ENCODE results near the gene TRIM59. TPM values are rescaled to one million over a fixed set of nuclear protein-coding genes. Genes with fewer than 3 reads are reported as not detected.

Gene TRIM59
- total RNA-seq, 1 donor from 2014 or later, result 23.0 TPM

DNA sequence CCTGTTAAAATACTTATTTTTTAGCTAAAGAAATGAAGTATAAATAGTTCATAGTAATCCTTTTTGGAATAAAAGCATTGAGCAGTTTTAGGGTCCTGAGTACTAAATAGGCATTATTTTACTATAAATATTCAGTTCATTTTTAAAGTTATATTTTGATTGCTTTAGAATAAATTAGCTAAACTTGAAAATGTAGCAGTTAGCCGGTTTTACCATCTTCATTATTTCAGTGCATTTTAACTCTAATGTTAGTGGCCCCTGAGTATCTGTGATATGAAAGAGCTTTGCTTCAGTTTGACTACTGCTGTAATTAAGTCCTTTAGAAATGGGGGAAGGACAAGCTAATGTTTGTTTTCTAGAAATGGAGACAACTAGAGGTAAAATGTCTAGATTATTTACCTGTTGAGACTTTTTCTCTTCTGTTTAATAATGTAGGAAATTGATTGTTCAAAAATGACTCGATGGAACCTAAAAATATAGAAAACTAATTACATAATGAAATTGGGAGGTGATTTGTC is 46.5 kb downstream of the TRIM59 start:
- H3K4me3 Mint-ChIP-seq, result peak overlapping the region; percentile 51
- H3K27ac Mint-ChIP-seq, result peak overlapping the region; percentile 67
- no peaks in the 10 kb centered on the region for H3K27me3 Mint-ChIP-seq (ENCODE audit: low read depth)
- H3K9me3 Mint-ChIP-seq, result no peaks in the 10 kb centered on the region
- H3K4me1 Mint-ChIP-seq, result peaks cover 40% of the 10 kb centered on the region
- DNase-seq (ENCODE audit: low spot score in 2 of 2, unreplicated experiment in 2 of 2), result no peak
- TF ChIP-seq, protein P1, sequence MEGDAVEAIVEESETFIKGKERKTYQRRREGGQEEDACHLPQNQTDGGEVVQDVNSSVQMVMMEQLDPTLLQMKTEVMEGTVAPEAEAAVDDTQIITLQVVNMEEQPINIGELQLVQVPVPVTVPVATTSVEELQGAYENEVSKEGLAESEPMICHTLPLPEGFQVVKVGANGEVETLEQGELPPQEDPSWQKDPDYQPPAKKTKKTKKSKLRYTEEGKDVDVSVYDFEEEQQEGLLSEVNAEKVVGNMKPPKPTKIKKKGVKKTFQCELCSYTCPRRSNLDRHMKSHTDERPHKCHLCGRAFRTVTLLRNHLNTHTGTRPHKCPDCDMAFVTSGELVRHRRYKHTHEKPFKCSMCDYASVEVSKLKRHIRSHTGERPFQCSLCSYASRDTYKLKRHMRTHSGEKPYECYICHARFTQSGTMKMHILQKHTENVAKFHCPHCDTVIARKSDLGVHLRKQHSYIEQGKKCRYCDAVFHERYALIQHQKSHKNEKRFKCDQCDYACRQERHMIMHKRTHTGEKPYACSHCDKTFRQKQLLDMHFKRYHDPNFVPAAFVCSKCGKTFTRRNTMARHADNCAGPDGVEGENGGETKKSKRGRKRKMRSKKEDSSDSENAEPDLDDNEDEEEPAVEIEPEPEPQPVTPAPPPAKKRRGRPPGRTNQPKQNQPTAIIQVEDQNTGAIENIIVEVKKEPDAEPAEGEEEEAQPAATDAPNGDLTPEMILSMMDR (IDR thresholded peaks at IDR 0.05; ENCODE audit: unreplicated experiment), result no peak
- peaks cover 2% of the 10 kb centered on the region for H3K36me3 Mint-ChIP-seq

DNA sequence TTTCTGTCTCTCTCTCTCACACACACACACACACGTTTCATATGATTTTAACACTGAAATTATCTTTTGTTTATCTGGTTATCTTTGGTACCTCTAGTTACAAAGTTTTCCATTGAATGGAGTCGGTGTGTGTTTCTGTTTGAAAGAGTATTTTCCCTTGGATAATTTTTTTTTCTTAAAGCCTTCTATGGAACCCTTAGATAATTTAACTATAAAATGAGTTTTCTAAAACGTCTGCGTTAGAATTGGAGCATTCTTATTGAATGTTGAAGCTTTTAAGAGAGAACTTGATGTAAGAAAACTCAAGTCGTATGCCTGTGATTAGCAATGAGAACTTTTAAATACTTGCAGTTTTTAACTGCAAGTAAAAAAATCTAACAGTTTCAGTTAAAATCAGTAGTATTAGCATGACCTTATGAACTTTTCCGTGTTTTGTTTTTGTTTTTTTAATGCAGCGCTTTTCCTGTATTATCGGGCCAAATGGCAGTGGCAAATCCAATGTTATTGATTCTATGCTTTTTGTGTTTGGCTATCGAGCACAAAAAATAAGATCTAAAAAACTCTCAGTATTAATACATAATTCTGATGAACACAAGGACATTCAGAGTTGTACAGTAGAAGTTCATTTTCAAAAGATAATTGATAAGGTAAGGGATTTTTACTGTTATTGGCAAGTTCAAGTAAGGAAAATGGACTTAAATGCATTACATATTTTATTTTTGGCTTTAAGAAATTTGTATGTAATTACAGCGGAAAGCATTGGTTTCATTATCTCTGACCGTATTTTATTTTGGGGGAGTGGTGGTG is 47.2 kb downstream of the TRIM59 start:
- Mint-ChIP-seq H3K9me3 (no peaks in the 10 kb centered on the region), H3K27me3 (ENCODE audit: low read depth) (no peaks in the 10 kb centered on the region), H3K27ac (peak overlapping the region; percentile 67), H3K4me3 (peak overlapping the region; percentile 51), H3K36me3 (peaks cover 2% of the 10 kb centered on the region), H3K4me1 (peaks cover 41% of the 10 kb centered on the region)
- no peak for DNase-seq (ENCODE audit: low spot score in 2 of 2, unreplicated experiment in 2 of 2)
- TF ChIP-seq, protein P1 (IDR thresholded peaks at IDR 0.05; ENCODE audit: unreplicated experiment), result no peak

DNA sequence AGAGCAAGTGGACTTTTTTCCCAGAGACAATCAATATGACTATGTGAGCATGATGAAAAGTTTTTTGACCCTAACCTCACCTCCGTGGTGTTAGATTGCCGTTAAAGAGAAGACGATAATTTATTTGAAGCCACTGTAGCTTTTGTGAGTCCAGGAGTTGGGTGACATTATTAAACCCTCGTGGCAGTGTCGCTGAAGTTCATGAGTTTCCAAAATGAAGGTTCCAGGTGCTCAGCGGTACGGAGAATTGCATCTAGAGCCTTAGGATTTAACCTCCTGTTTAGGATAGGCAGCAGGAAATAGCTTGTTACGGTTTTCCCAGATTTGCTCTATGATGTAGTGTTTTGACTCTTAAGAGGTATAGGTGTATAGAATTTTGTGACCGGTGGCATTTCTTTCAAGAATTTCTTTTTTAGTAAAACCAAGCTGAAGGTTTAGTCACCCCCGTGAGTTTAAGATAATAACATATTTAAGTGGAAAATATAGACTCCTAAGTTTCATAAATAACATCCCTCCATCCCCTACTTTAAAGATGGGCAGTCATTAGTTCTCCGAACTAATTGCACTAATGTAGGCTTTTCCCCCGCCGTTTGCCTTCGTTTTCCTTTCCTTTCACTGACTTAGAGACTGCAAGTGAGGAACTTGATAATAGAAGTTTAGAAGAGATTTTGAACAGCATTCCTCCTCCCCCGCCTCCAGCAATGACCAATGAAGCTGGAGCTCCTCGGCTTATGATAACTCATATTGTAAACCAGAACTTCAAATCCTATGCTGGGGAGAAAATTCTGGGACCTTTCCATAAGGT is 48.1 kb downstream of the TRIM59 start:
- H3K4me3 Mint-ChIP-seq, result peak overlapping the region; percentile 94
- no peaks in the 10 kb centered on the region for H3K9me3 Mint-ChIP-seq
- no peaks in the 10 kb centered on the region for H3K27me3 Mint-ChIP-seq (ENCODE audit: low read depth)
- no peak for DNase-seq (ENCODE audit: low spot score in 2 of 2, unreplicated experiment in 2 of 2)
- TF ChIP-seq, protein P1 (IDR thresholded peaks at IDR 0.05; ENCODE audit: unreplicated experiment), result no peak
- peak overlapping the region; percentile 90 for H3K27ac Mint-ChIP-seq
- H3K4me1 Mint-ChIP-seq, result peaks cover 41% of the 10 kb centered on the region
- peaks cover 2% of the 10 kb centered on the region for H3K36me3 Mint-ChIP-seq

DNA sequence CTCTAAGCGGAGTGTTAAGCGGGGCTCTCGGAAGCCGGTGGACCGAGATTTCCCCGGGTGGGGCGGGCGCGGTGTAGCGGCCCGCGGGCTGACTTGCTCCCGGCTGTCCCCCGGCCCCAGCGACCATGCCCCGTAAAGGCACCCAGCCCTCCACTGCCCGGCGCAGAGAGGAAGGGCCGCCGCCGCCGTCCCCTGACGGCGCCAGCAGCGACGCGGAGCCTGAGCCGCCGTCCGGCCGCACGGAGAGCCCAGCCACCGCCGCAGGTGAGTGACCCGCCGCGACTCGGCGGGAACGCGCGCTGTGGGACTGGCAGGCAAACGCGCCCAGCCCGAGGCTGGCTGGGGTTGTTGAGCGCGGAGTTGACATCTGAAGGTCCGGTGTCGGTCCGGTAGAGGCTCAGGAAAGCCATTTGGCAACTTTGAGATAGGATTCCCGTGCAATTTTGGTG is 48.9 kb downstream of the TRIM59 start:
- H3K27me3 Mint-ChIP-seq (ENCODE audit: low read depth), result no peaks in the 10 kb centered on the region
- H3K27ac Mint-ChIP-seq, result peak overlapping the region; percentile 90
- no peaks in the 10 kb centered on the region for H3K9me3 Mint-ChIP-seq
- TF ChIP-seq, protein P1 (IDR thresholded peaks at IDR 0.05; ENCODE audit: unreplicated experiment), result no peak
- H3K4me3 Mint-ChIP-seq, result peak overlapping the region; percentile 94
- peak in 1 of 2 experiments; percentile 49 for DNase-seq (ENCODE audit: low spot score in 2 of 2, unreplicated experiment in 2 of 2)
- peaks cover 2% of the 10 kb centered on the region for H3K36me3 Mint-ChIP-seq
- H3K4me1 Mint-ChIP-seq, result peaks cover 41% of the 10 kb centered on the region

DNA sequence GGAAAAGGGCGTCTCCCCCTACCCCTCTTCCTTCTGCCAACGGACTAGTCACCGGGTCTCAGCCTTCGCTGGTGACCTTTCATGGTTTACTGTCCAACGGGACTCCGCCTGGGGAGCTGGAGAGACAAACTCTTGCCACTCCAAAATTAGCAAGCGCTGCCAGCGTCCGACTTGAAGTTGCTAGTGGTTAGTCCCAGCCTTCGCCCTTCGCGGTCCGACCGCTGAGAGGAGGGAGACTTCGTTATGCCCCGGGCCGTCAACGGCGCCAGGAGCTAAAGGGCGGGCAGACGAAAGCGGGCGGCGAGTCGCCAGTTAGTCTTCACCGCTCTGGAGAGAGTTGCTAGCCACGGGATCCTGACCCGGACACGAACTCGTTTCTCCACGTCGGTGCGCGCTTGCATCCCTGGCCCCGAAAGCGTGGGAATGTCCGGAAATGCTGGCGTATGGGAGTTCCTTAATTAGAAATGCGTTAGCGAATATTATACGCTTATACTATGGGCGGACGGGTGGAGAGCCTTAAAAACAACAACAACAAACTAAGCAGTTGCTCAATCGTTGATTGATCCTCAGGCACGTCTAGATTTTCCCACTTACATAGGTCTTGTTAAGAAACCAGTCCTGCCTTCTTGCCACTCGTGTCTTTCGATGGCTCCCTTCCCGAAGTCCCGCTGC is 49.4 kb downstream of the TRIM59 start:
- Mint-ChIP-seq H3K27ac (peak overlapping the region; percentile 100), H3K36me3 (peaks cover 2% of the 10 kb centered on the region), H3K4me1 (peaks cover 44% of the 10 kb centered on the region), H3K4me3 (peak overlapping the region; percentile 94), H3K27me3 (ENCODE audit: low read depth) (no peaks in the 10 kb centered on the region), H3K9me3 (no peaks in the 10 kb centered on the region)
- TF ChIP-seq, protein P1 (IDR thresholded peaks at IDR 0.05; ENCODE audit: unreplicated experiment), result no peak
- DNase-seq (ENCODE audit: low spot score in 2 of 2, unreplicated experiment in 2 of 2), result peak in 1 of 2 experiments; percentile 57
